Measurements from ENCODE around the gene LIX1.

The LIX1 gene

GRCh38 chr5:97125125-97125683, 17.2 kb downstream of the LIX1 start:
- Histone ChIP-seq H3K9me2 (replicated peaks; ENCODE audit: control insufficient read depth, low read length) (no peaks in the 10 kb centered on the region), H3K27ac (ENCODE audit: low read depth, low read length) (no peak overlapping the region), H3K4me3 (ENCODE audit: low read length) (no peak overlapping the region), H4K20me1 (ENCODE audit: control insufficient read depth, insufficient read depth, low read depth, low read length) (no peaks in the 10 kb centered on the region), H3F3A (ENCODE audit: control insufficient read depth, insufficient read depth) (no peaks in the 10 kb centered on the region), H3K9me3 (ENCODE audit: control insufficient read depth, insufficient read depth, low read length) (no peaks in the 10 kb centered on the region), H3K4me2 (ENCODE audit: low read length) (no peak overlapping the region), H3K36me3 (ENCODE audit: control insufficient read depth, low read length) (no peaks in the 10 kb centered on the region), H3K27me3 (ENCODE audit: control insufficient read depth, low read length) (no peaks in the 10 kb centered on the region), H3K4me1 (ENCODE audit: control insufficient read depth, low read length) (no peaks in the 10 kb centered on the region), H3K79me2 (ENCODE audit: control insufficient read depth, low read length) (no peaks in the 10 kb centered on the region)
- TF ChIP-seq CTCF (IDR thresholded peaks at IDR 0.05; ENCODE audit: low read depth, low read length, poor library complexity, severe bottlenecking) (no peak), EZH2phosphoT487 (IDR thresholded peaks at IDR 0.05; ENCODE audit: borderline replicate concordance, low read length) (no peak)

- Histone ChIP-seq H3K4me2 (ENCODE audit: low read length) (no peak overlapping the region), H3K27me3 (ENCODE audit: control insufficient read depth, low read length) (no peaks in the 10 kb centered on the region), H3K9me3 (ENCODE audit: control insufficient read depth, insufficient read depth, low read length) (no peaks in the 10 kb centered on the region), H4K20me1 (ENCODE audit: control insufficient read depth, insufficient read depth, low read depth, low read length) (no peaks in the 10 kb centered on the region), H3K9me2 (replicated peaks; ENCODE audit: control insufficient read depth, low read length) (no peaks in the 10 kb centered on the region), H3K36me3 (ENCODE audit: control insufficient read depth, low read length) (no peaks in the 10 kb centered on the region), H3K79me2 (ENCODE audit: control insufficient read depth, low read length) (no peaks in the 10 kb centered on the region), H3F3A (ENCODE audit: control insufficient read depth, insufficient read depth) (no peaks in the 10 kb centered on the region), H3K4me3 (ENCODE audit: low read length) (no peak overlapping the region), H3K4me1 (ENCODE audit: control insufficient read depth, low read length) (peaks cover under 1% of the 10 kb centered on the region), H3K27ac (ENCODE audit: low read depth, low read length) (no peak overlapping the region)
- TF ChIP-seq EZH2phosphoT487 (IDR thresholded peaks at IDR 0.05; ENCODE audit: borderline replicate concordance, low read length), result no peak
- no peak for TF ChIP-seq CTCF (IDR thresholded peaks at IDR 0.05; ENCODE audit: low read depth, low read length, poor library complexity, severe bottlenecking)
Measured at GRCh38 chr5:97124335-97124734, 18.1 kb downstream of the LIX1 start.

GRCh38 chr5:97121848-97122247, 20.6 kb downstream of the LIX1 start:
- Histone ChIP-seq H3K9me3 (ENCODE audit: control insufficient read depth, insufficient read depth, low read length) (no peaks in the 10 kb centered on the region), H3F3A (ENCODE audit: control insufficient read depth, insufficient read depth) (peaks cover 3% of the 10 kb centered on the region; the same call in 1 of the 2 replicates), H3K36me3 (ENCODE audit: control insufficient read depth, low read length) (no peaks in the 10 kb centered on the region), H4K20me1 (ENCODE audit: control insufficient read depth, insufficient read depth, low read depth, low read length) (no peaks in the 10 kb centered on the region), H3K27me3 (ENCODE audit: control insufficient read depth, low read length) (no peaks in the 10 kb centered on the region), H3K79me2 (ENCODE audit: control insufficient read depth, low read length) (no peaks in the 10 kb centered on the region), H3K4me2 (ENCODE audit: low read length) (no peak overlapping the region), H3K4me1 (ENCODE audit: control insufficient read depth, low read length) (peaks cover 15% of the 10 kb centered on the region), H3K9me2 (replicated peaks; ENCODE audit: control insufficient read depth, low read length) (no peaks in the 10 kb centered on the region), H3K27ac (ENCODE audit: low read depth, low read length) (no peak overlapping the region), H3K4me3 (ENCODE audit: low read length) (no peak overlapping the region)
- TF ChIP-seq CTCF (IDR thresholded peaks at IDR 0.05; ENCODE audit: low read depth, low read length, poor library complexity, severe bottlenecking) (no peak), EZH2phosphoT487 (IDR thresholded peaks at IDR 0.05; ENCODE audit: borderline replicate concordance, low read length) (no peak)
